ENCODE data around the gene CDKN2B-AS1. TPM values are rescaled to one million over a fixed set of nuclear protein-coding genes. Genes with fewer than 3 reads are reported as not detected.

Gene CDKN2B-AS1
- total RNA-seq, 1 experiment from 2014 or later = not detected

DNA sequence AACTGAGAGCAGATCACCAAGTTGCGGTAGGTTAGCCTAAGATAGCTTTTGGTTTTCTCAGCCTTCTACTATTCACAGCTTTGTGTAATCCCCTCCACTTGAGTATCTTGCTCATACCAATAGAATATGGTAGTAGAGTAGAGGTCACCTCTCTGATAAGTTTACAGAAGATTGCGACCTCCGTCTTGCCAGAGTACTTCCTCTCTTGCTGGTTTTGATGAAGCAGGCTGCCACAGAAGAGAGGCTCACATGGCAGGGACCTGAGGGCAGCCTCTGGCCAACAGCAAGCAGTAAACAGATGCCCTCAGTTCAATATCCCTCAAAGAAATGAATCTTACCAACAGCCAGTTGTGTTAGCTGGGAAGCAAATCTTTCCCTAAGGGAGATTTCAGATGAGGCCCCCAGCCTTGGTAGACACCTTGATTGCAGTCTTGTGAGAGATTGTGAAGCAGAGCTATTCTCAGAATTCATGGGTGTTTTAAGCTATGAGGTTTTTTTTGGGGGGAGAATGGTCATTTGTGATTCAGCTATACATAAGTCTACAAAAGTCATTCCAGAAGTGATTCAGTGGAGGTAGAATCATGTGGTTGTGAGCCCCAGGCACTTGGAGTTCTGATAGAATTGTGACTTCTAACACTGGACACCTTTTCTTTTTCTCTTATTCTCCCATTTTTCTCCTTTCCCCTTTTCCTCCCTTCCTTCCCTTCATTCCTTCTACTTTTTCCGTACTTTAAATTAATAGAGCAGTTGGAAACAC is 37.2 kb downstream of the CDKN2B-AS1 start:
- no peak overlapping the region for H2BK12ac ChIP-seq (ENCODE audit: insufficient read length, low read depth, low read length)
- no peak overlapping the region for H4K91ac ChIP-seq (ENCODE audit: insufficient read length, low read depth, low read length)
- no peak overlapping the region for H3K4me2 ChIP-seq (ENCODE audit: insufficient read depth, insufficient read length, low read length)
- no peaks in the 10 kb centered on the region for H4K20me1 ChIP-seq (ENCODE audit: control insufficient read depth, insufficient read depth, insufficient read length)
- no peak overlapping the region for H3K27ac ChIP-seq (ENCODE audit: insufficient read length, low read depth, low read length)
- Mint-ChIP-seq H3K27ac (no peak overlapping the region), H3K9me3 (no peaks in the 10 kb centered on the region), H3K36me3 (ENCODE audit: insufficient read depth in 1 of 3, low read depth in 3 of 3) (no peaks in the 10 kb centered on the region), H3K27me3 (ENCODE audit: low read depth) (no peaks in the 10 kb centered on the region; the same call in 1 of the 2 replicates), H3K4me3 (no peak overlapping the region), H3K4me1 (peaks cover 5 to 10% of the 10 kb centered on the region in 2 experiments; a peak in 3 of 4 replicates)
- H3K79me1 ChIP-seq (ENCODE audit: insufficient read depth, low read depth, low read length, poor library complexity, severe bottlenecking) = no peaks in the 10 kb centered on the region
- no peak for DNase-seq
- H2AK5ac ChIP-seq (ENCODE audit: insufficient read length, low read length) = no peak overlapping the region
- H3K4me1 ChIP-seq (ENCODE audit: insufficient read depth, low read length) = peaks cover 3% of the 10 kb centered on the region; the same call in 1 of the 2 replicates
- no peak overlapping the region for H3K14ac ChIP-seq (ENCODE audit: insufficient read depth, low read length)
- no peaks in the 10 kb centered on the region for H3K79me2 ChIP-seq (ENCODE audit: insufficient read depth, low read length)
- no peak overlapping the region for H2BK5ac ChIP-seq (ENCODE audit: insufficient read length, low read length)
- H2BK120ac ChIP-seq (ENCODE audit: low read depth, low read length, poor library complexity, severe bottlenecking) = no peak overlapping the region
- H3K56ac ChIP-seq (ENCODE audit: insufficient read length, low read depth, low read length) = no peak overlapping the region
- no peak overlapping the region for H4K8ac ChIP-seq (replicated peaks; ENCODE audit: insufficient read length, low read depth, low read length)
- no peaks in the 10 kb centered on the region for H3K27me3 ChIP-seq (ENCODE audit: insufficient read depth, low read length)
- 100% methylated on average over 1 of the region's 4 CpGs for WGBS (ENCODE audit: extremely low coverage, insufficient read length, low lambda C conversion rate)
- H3K4ac ChIP-seq (ENCODE audit: low read depth, low read length) = no peak overlapping the region
- H2BK20ac ChIP-seq (ENCODE audit: low read depth, low read length, poor library complexity, severe bottlenecking) = no peak overlapping the region
- H3K23me2 ChIP-seq (ENCODE audit: insufficient read length, low read depth, low read length, poor library complexity, severe bottlenecking) = no peaks in the 10 kb centered on the region
- no peak overlapping the region for H3K23ac ChIP-seq (ENCODE audit: insufficient read length, low read depth, low read length)
- H3K9ac ChIP-seq (ENCODE audit: extremely low read depth, insufficient read length, low read length) = no peak overlapping the region
- H4K5ac ChIP-seq (ENCODE audit: insufficient read length, low read depth, low read length) = no peak overlapping the region
- TF ChIP-seq, protein P1, sequence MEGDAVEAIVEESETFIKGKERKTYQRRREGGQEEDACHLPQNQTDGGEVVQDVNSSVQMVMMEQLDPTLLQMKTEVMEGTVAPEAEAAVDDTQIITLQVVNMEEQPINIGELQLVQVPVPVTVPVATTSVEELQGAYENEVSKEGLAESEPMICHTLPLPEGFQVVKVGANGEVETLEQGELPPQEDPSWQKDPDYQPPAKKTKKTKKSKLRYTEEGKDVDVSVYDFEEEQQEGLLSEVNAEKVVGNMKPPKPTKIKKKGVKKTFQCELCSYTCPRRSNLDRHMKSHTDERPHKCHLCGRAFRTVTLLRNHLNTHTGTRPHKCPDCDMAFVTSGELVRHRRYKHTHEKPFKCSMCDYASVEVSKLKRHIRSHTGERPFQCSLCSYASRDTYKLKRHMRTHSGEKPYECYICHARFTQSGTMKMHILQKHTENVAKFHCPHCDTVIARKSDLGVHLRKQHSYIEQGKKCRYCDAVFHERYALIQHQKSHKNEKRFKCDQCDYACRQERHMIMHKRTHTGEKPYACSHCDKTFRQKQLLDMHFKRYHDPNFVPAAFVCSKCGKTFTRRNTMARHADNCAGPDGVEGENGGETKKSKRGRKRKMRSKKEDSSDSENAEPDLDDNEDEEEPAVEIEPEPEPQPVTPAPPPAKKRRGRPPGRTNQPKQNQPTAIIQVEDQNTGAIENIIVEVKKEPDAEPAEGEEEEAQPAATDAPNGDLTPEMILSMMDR (conservative IDR thresholded peaks at IDR 0.05) = no peak
- H3K18ac ChIP-seq (ENCODE audit: insufficient read length, low read depth, low read length) = no peak overlapping the region
- no peak overlapping the region for H2BK15ac ChIP-seq (ENCODE audit: low read depth, low read length)
- no peaks in the 10 kb centered on the region for H3K9me3 ChIP-seq (ENCODE audit: control insufficient read depth, low read depth, low read length)
- H3T11ph ChIP-seq (ENCODE audit: low read length) = no peak overlapping the region
- no peak overlapping the region for H2AFZ ChIP-seq (ENCODE audit: low read length)

All from H9 (cell line).